Muscle of back (tissue), 11 donors: Measurements from ENCODE around the gene PARL. TPM values are rescaled to one million over a fixed set of nuclear protein-coding genes. Genes with fewer than 3 reads are reported as not detected.

Source experiments
- DNase-seq, 3 donors: peaks; one replicate each; pipeline versions ENCODE4 v3.0.0 to v3.0.0-alpha.2; 2013
- polyA plus RNA-seq, 10 donors: library from polyadenylated mRNA; unstranded; fragments of 120-200 nt; gene quantifications; one replicate each; pipeline ENCODE4 v1.2.1, GENCODE V29; 2013; ENCODE audit not compliant: insufficient read length in 10 of 10

Gene PARL
- polyA plus RNA-seq, 10 donors = 25.0 to 39.7 (median 31.6) TPM

- no peak for DNase-seq
These were observed 65.7 kb downstream of the PARL start for GRCh38 chr3:183818706-183819624.

GRCh38 chr3:183818041-183818620 lies 66.5 kb downstream of the PARL start:
- DNase-seq = no peak

GRCh38 chr3:183817639-183818038 lies 67.0 kb downstream of the PARL start:
- no peak for DNase-seq

- DNase-seq = no peak
These were observed 67.8 kb downstream of the PARL start for GRCh38 chr3:183816681-183817510.

- no peak for DNase-seq
These were observed 68.7 kb downstream of the PARL start for GRCh38 chr3:183815951-183816475.

- DNase-seq = no peak
These were observed 69.1 kb downstream of the PARL start for GRCh38 chr3:183815563-183815940.

GRCh38 chr3:183814240-183814639 lies 70.4 kb downstream of the PARL start:
- no peak for DNase-seq

- DNase-seq = no peak
These were observed 71.8 kb downstream of the PARL start for GRCh38 chr3:183812761-183813445.

GRCh38 chr3:183811638-183812037 lies 73.0 kb downstream of the PARL start:
- no peak for DNase-seq

- no peak for DNase-seq
These were observed 73.8 kb downstream of the PARL start for GRCh38 chr3:183810643-183811594.

- no peak for DNase-seq
These were observed 75.4 kb downstream of the PARL start for GRCh38 chr3:183809270-183809669.

- no peak for DNase-seq
These were observed 76.3 kb downstream of the PARL start for GRCh38 chr3:183808355-183808754.

GRCh38 chr3:183807881-183808280 lies 76.8 kb downstream of the PARL start:
- DNase-seq = no peak

GRCh38 chr3:183807209-183807728 lies 77.4 kb downstream of the PARL start:
- no peak for DNase-seq

- no peak for DNase-seq
These were observed 81.7 kb downstream of the PARL start for GRCh38 chr3:183802989-183803388.

- no peak for DNase-seq
These were observed 83.1 kb downstream of the PARL start for GRCh38 chr3:183801601-183802000.

GRCh38 chr3:183800243-183800863 lies 84.3 kb downstream of the PARL start:
- peak in 2 of 3 donors; percentile 55 to 56 for DNase-seq

- DNase-seq = no peak
These were observed 85.2 kb downstream of the PARL start for GRCh38 chr3:183799461-183799860.

- DNase-seq = no peak
These were observed 86.7 kb downstream of the PARL start for GRCh38 chr3:183797996-183798395.

- DNase-seq = no peak
These were observed 88.3 kb downstream of the PARL start for GRCh38 chr3:183796372-183796771.
